SK-N-MC (cell line): ENCODE data around the gene RGMA.

Source experiments
- EZH2 ChIP-seq: fragments of 200-600 bp; sonication (generic); IDR thresholded peaks from one replicate; pipeline ENCODE4 v1.6.1; 2017; ENCODE audit warnings: antibody characterized with exemption
- FOXP2 ChIP-seq: optimal IDR thresholded peaks from 2 replicates; pipeline ENCODE3; 2011; ENCODE audit warnings: mild to moderate bottlenecking, moderate library complexity; ENCODE audit not compliant: insufficient read depth; ENCODE audit errors: extremely low read length, control extremely low read depth
- POLR2AphosphoS5 ChIP-seq: IDR thresholded peaks from 2 replicates; pipeline ENCODE4 v1.6.1; 2012; ENCODE audit warnings: mild to moderate bottlenecking, low read depth, low read length, borderline replicate concordance

GRCh38 chr15:93040288-93041158 is 48.5 kb downstream of the RGMA start:
- TF ChIP-seq EZH2 (no peak), POLR2AphosphoS5 (no peak), FOXP2 (no peak)
